HCT116 (cell line): ENCODE data around the gene SLC9A7. TPM values are rescaled to one million over a fixed set of nuclear protein-coding genes. Genes with fewer than 3 reads are reported as not detected.
"Not testable (repeated sequence)": the region's sequence is repeated elsewhere in the genome, so short reads cannot be mapped to it uniquely, and the experiment has no call there.

Experiments
- ATAC-seq: fragments of 200-7000 bp; cut with Tn5 transposase; 2 replicates; pipeline ENCODE4 v1.9.1; 2020; ENCODE audit warnings: mild to moderate bottlenecking, moderate library complexity
- BruUV-seq: library from RNA; stranded (reverse); fragments of 400-500 nt; replicated peaks from 2 replicates; lab custom pipeline; 2021; lab: Mats Ljungman, UMichigan
- CTCF ChIA-PET: fragments of 300-600 bp; sonication (Branson Sonifier 250); formaldehyde crosslinking; loops from one replicate; lab custom pipeline; 2021; ENCODE audit warnings: antibody characterized with exemption; lab: Charles Lee
- POLR2A ChIA-PET: fragments of 300-600, 350-600 bp; sonication (Branson Sonifier 250); formaldehyde crosslinking; loops from one replicate; lab custom pipeline; 2021; ENCODE audit warnings: antibody characterized with exemption; lab: Charles Lee
- RAD21 ChIA-PET, 2 experiments: fragments of 300-600 bp; sonication (Branson Sonifier 250); formaldehyde crosslinking; loops; one replicate each; lab custom pipeline; 2023; ENCODE audit warnings: low total read pairs in 2 of 2; ENCODE audit not compliant: uncharacterized antibody in 2 of 2, unreplicated experiment in 2 of 2, low non-redundant PET in 1 of 2; lab: Charles Lee
- DNase-seq: peaks from one replicate; pipeline ENCODE4 v3.0.0-alpha.2; 2010; ENCODE audit warnings: low read depth, low spot score
- H2AFZ ChIP-seq: fragments of 200-600 bp; shearing (Covaris generic), sonication (generic); 2 replicates; pipeline ENCODE4 v1.6.1; 2017; ENCODE audit warnings: low read depth, mixed run types, mixed read lengths, antibody characterized with exemption, low read length; ENCODE audit not compliant: poor library complexity, severe bottlenecking
- H3K27ac ChIP-seq: 2 replicates; pipeline ENCODE4 v1.5.1; 2012; ENCODE audit warnings: low read depth, low read length
- H3K27me3 ChIP-seq: fragments of 200-600 bp; sonication (generic); 2 replicates; pipeline ENCODE4 v1.6.1; 2016; ENCODE audit warnings: mixed run types, low read length, mixed read lengths; ENCODE audit not compliant: insufficient read depth
- H3K36me3 ChIP-seq, 2 experiments: fragments of 200-500 bp in 1 of 2; fragments of 200-600 bp in 1 of 2; sonication (Bioruptor generic) in 1 of 2; sonication (generic) in 1 of 2; 2 replicates each; pipeline versions ENCODE4 v1.5.1 to v1.6.1; 2014 to 2016; ENCODE audit warnings: low read length in 2 of 2, inconsistent platforms in 1 of 2, mixed read lengths in 1 of 2, mixed run types in 1 of 2; ENCODE audit not compliant: insufficient read depth in 2 of 2, control insufficient read depth in 1 of 2
- H3K4me1 ChIP-seq, 2 experiments: fragments of 200-600 bp in 1 of 2; sonication (generic) in 1 of 2; 2 replicates each; pipeline versions ENCODE4 v1.5.1 to v1.6.1; 2012 to 2017; ENCODE audit warnings: low read length in 2 of 2, inconsistent platforms in 1 of 2, mild to moderate bottlenecking in 1 of 2, mixed read lengths in 1 of 2, mixed run types in 1 of 2, moderate library complexity in 1 of 2; ENCODE audit not compliant: insufficient read depth in 2 of 2, control insufficient read depth in 1 of 2
- H3K4me2 ChIP-seq: fragments of 200-600 bp; sonication (generic); 2 replicates; pipeline ENCODE4 v1.6.1; 2017; ENCODE audit warnings: mixed run types, low read length, mixed read lengths
- H3K4me3 ChIP-seq, 2 experiments: fragments of 200-600 bp in 1 of 2; sonication (generic) in 1 of 2; replicated peaks in 1 of 2; 2 replicates each; pipeline ENCODE4 v1.5.1; 2011 to 2016; ENCODE audit warnings: low read length in 2 of 2, control low read depth in 1 of 2, low read depth in 1 of 2, mild to moderate bottlenecking in 1 of 2, mixed read lengths in 1 of 2, mixed run types in 1 of 2
- H3K79me2 ChIP-seq: fragments of 200-600 bp; sonication (generic); 2 replicates; pipeline ENCODE4 v1.6.1; 2017; ENCODE audit warnings: mild to moderate bottlenecking, mixed run types, low read length, moderate library complexity, mixed read lengths; ENCODE audit not compliant: insufficient read depth
- H3K9ac ChIP-seq: fragments of 200-600 bp; sonication (generic); 2 replicates; pipeline ENCODE4 v1.6.1; 2016; ENCODE audit warnings: low read length, mixed read lengths
- H3K9me2 ChIP-seq: fragments of 200-600 bp; sonication (generic), shearing (Covaris generic); 2 replicates; pipeline ENCODE4 v1.6.1; 2017; ENCODE audit warnings: mixed run types, mild to moderate bottlenecking, moderate library complexity; ENCODE audit not compliant: insufficient read depth
- H3K9me3 ChIP-seq, 2 experiments: fragments of 200-500 bp in 1 of 2; fragments of 200-600 bp in 1 of 2; sonication (Bioruptor generic) in 1 of 2; sonication (generic) in 1 of 2; 2 replicates each; pipeline ENCODE4 v1.6.1; 2014 to 2017; ENCODE audit warnings: low read length in 2 of 2, mixed read lengths in 2 of 2, inconsistent platforms in 1 of 2, low read depth in 1 of 2, mild to moderate bottlenecking in 1 of 2, mixed run types in 1 of 2, moderate library complexity in 1 of 2; ENCODE audit not compliant: control insufficient read depth in 1 of 2, insufficient read depth in 1 of 2
- H4K20me1 ChIP-seq: fragments of 200-600 bp; sonication (generic), shearing (Covaris generic); 2 replicates; pipeline ENCODE4 v1.6.1; 2017; ENCODE audit warnings: mixed run types, mild to moderate bottlenecking, moderate library complexity; ENCODE audit not compliant: insufficient read depth
- ATF3 ChIP-seq: IDR thresholded peaks from 2 replicates; pipeline ENCODE4 v1.6.1; 2012
- CBX3 ChIP-seq: IDR thresholded peaks from 2 replicates; pipeline ENCODE4 v1.6.1; 2012; ENCODE audit warnings: low read depth
- ELF1 ChIP-seq: IDR thresholded peaks from 2 replicates; pipeline ENCODE4 v1.6.1; 2012; ENCODE audit warnings: low read depth, borderline replicate concordance
- EZH2 ChIP-seq: fragments of 200-600 bp; sonication (generic); IDR thresholded peaks from 2 replicates; pipeline ENCODE4 v1.6.1; 2017; ENCODE audit warnings: antibody characterized with exemption, mixed run types
- JUND ChIP-seq: IDR thresholded peaks from 2 replicates; pipeline ENCODE4 v1.6.1; 2012
- POLR2A ChIP-seq: IDR thresholded peaks from 2 replicates; pipeline ENCODE4 v1.7.0; 2011; ENCODE audit warnings: borderline replicate concordance; ENCODE audit not compliant: insufficient read depth, insufficient read length; ENCODE audit errors: extremely low read depth
- RAD21 ChIP-seq: IDR thresholded peaks from 2 replicates; pipeline ENCODE4 v1.6.1; 2012; ENCODE audit warnings: low read depth, mild to moderate bottlenecking
- TCF7L2 ChIP-seq: IDR thresholded peaks from 2 replicates; pipeline ENCODE4 v1.7.0; 2011; ENCODE audit warnings: borderline replicate concordance, inconsistent platforms; ENCODE audit not compliant: insufficient read depth, insufficient read length; ENCODE audit errors: extremely low read depth
- YY1 ChIP-seq: IDR thresholded peaks from 2 replicates; pipeline ENCODE4 v1.6.1; 2011; ENCODE audit warnings: low read length, low read depth, moderate library complexity, mild to moderate bottlenecking; ENCODE audit not compliant: insufficient replicate concordance; ENCODE audit errors: extremely low read depth
- ZFX ChIP-seq: fragments of 450-650 bp; IDR thresholded peaks from 2 replicates; pipeline ENCODE4 v1.6.1; 2017
- ZNF274 ChIP-seq: fragments of 200-500 bp; sonication (Bioruptor generic); IDR thresholded peaks from 2 replicates; pipeline ENCODE4 v1.6.1; 2014; ENCODE audit warnings: mild to moderate bottlenecking, low read depth, low read length, inconsistent platforms
- intact Hi-C: fragments of 100-400 bp; cut with micrococcal nuclease; formaldehyde crosslinking; loops from 2 replicates; pipeline ENCODE4 v1.10.0; 2022
- total RNA-seq: library from RNA; stranded (reverse); gene quantifications from one replicate; pipeline ENCODE4 v1.2.1, GENCODE V29; 2021; ENCODE audit not compliant: unreplicated experiment
- TF ChIP-seq, protein P1 (sequence below): IDR thresholded peaks from 2 replicates; pipeline ENCODE4 v1.6.1; 2011; ENCODE audit warnings: mild to moderate bottlenecking, low read length, moderate library complexity; ENCODE audit not compliant: insufficient replicate concordance; ENCODE audit errors: extremely low read depth
- TF ChIP-seq, protein P2 (sequence below): IDR thresholded peaks from 2 replicates; pipeline ENCODE4 v1.6.1; 2012

Gene SLC9A7
- total RNA-seq, 1 experiment from 2014 or later, result 18.6 TPM

- Histone ChIP-seq H3K9ac (no peak overlapping the region), H3K4me1 (peaks cover 5 to 9% of the 10 kb centered on the region in 2 experiments; a peak in 2 of 4 replicates), H3K4me2 (no peak overlapping the region), H3K79me2 (no peaks in the 10 kb centered on the region), H4K20me1 (no peaks in the 10 kb centered on the region), H3K27me3 (no peaks in the 10 kb centered on the region), H3K27ac (no peak overlapping the region), H2AFZ (no peak overlapping the region), H3K9me3 (no peaks in the 10 kb centered on the region), H3K4me3 (no peak overlapping the region), H3K9me2 (no peaks in the 10 kb centered on the region), H3K36me3 (no peaks in the 10 kb centered on the region)
- RAD21 ChIA-PET, result no interaction called here
- DNase-seq, result no peak
- BruUV-seq, result no TSS peak
- intact Hi-C loops, result no loop called here
- TF ChIP-seq CBX3, result no peak
- no peak for TF ChIP-seq ZFX
- no peak for TF ChIP-seq RAD21
- TF ChIP-seq, protein P1, sequence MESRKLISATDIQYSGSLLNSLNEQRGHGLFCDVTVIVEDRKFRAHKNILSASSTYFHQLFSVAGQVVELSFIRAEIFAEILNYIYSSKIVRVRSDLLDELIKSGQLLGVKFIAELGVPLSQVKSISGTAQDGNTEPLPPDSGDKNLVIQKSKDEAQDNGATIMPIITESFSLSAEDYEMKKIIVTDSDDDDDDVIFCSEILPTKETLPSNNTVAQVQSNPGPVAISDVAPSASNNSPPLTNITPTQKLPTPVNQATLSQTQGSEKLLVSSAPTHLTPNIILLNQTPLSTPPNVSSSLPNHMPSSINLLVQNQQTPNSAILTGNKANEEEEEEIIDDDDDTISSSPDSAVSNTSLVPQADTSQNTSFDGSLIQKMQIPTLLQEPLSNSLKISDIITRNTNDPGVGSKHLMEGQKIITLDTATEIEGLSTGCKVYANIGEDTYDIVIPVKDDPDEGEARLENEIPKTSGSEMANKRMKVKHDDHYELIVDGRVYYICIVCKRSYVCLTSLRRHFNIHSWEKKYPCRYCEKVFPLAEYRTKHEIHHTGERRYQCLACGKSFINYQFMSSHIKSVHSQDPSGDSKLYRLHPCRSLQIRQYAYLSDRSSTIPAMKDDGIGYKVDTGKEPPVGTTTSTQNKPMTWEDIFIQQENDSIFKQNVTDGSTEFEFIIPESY, result no peak
- no peak for TF ChIP-seq EZH2
- TF ChIP-seq POLR2A, result no peak
- no peak for TF ChIP-seq ELF1
- TF ChIP-seq ATF3, result no peak
- no peak for TF ChIP-seq ZNF274
- TF ChIP-seq JUND, result no peak
- TF ChIP-seq, protein P2, sequence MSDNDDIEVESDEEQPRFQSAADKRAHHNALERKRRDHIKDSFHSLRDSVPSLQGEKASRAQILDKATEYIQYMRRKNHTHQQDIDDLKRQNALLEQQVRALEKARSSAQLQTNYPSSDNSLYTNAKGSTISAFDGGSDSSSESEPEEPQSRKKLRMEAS, result no peak
- no peak for TF ChIP-seq YY1
- no peak for TF ChIP-seq TCF7L2
- CTCF ChIA-PET, result no interaction called here
- no peak for ATAC-seq
- POLR2A ChIA-PET, result no interaction called here
Measured at GRCh38 chrX:46727441-46727840, 31.5 kb downstream of the SLC9A7 start.

GRCh38 chrX:46723569-46723927, 35.4 kb downstream of the SLC9A7 start:
- H2AFZ ChIP-seq, RAD21 ChIA-PET, CTCF ChIA-PET, intact Hi-C loops, H4K20me1 ChIP-seq, DNase-seq, H3K36me3 ChIP-seq, BruUV-seq, H3K27ac ChIP-seq, H3K27me3 ChIP-seq, H3K79me2 ChIP-seq, H3K9me3 ChIP-seq, H3K4me1 ChIP-seq, POLR2A ChIA-PET, H3K9ac ChIP-seq, H3K9me2 ChIP-seq, H3K4me3 ChIP-seq: not testable (repeated sequence)
- ATAC-seq, result peak; percentile 44; the same call in 1 of the 2 replicates
- H3K4me2 ChIP-seq, result peak overlapping the region; percentile 23; the same call in 1 of the 2 replicates
